ENCODE measurements around the gene CLIC3.

- TF ChIP-seq POLR2A (IDR thresholded peaks at IDR 0.05; ENCODE audit: low read length) (no peak), GATA1 (IDR thresholded peaks at IDR 0.05; ENCODE audit: low read depth, low read length) (no peak)
These were observed 10.0 kb upstream of the CLIC3 start for GRCh38 chr9:137006116-137007003.

All from erythroblast (primary cell).